GM23248 (cell line): ENCODE results near the gene TMEM169.

Experiments used
- EZH2 ChIP-seq: fragments of 200-600 bp; sonication (generic); IDR thresholded peaks from 2 replicates; pipeline ENCODE4 v1.6.1; 2018; ENCODE audit warnings: antibody characterized with exemption, mild to moderate bottlenecking; ENCODE audit not compliant: insufficient read depth, poor library complexity, severe bottlenecking
- EZH2phosphoT487 ChIP-seq: fragments of 200-600 bp; sonication (generic); IDR thresholded peaks from 2 replicates; pipeline ENCODE4 v1.6.1; 2018; ENCODE audit warnings: antibody characterized with exemption, moderate library complexity, mild to moderate bottlenecking, low read depth; ENCODE audit not compliant: insufficient read depth

- TF ChIP-seq EZH2 (no peak), EZH2phosphoT487 (no peak)
These were observed 65.7 kb downstream of the TMEM169 start for GRCh38 chr2:216147172-216148131.
